ENCODE data around the gene SETD3.

DNA sequence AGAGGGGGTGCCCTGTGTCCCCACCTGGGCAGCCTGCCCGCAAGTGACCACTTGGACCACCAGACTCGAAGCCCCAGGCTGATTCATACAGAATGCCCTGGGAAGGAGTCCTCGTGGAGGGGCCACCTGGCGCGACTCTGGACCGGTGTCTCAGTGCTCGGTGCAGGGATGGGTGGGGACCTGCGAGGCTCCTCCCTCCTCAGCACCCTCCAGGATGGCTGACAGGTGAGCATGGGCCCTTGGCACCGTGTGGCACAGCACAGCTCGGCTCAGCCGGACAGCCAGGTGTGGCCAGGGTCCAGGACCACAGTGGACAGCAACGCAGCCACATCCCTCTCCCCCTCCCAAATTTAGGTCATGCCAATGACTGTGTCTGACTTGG, 45.0 kb upstream of the SETD3 start:
- TF ChIP-seq, protein P1, sequence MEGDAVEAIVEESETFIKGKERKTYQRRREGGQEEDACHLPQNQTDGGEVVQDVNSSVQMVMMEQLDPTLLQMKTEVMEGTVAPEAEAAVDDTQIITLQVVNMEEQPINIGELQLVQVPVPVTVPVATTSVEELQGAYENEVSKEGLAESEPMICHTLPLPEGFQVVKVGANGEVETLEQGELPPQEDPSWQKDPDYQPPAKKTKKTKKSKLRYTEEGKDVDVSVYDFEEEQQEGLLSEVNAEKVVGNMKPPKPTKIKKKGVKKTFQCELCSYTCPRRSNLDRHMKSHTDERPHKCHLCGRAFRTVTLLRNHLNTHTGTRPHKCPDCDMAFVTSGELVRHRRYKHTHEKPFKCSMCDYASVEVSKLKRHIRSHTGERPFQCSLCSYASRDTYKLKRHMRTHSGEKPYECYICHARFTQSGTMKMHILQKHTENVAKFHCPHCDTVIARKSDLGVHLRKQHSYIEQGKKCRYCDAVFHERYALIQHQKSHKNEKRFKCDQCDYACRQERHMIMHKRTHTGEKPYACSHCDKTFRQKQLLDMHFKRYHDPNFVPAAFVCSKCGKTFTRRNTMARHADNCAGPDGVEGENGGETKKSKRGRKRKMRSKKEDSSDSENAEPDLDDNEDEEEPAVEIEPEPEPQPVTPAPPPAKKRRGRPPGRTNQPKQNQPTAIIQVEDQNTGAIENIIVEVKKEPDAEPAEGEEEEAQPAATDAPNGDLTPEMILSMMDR (conservative IDR thresholded peaks at IDR 0.05; ENCODE audit: low read depth in 2 of 2), result no peak
- TF ChIP-seq ETS1 (IDR thresholded peaks at IDR 0.05), result no peak
- no peak for TF ChIP-seq REST (IDR thresholded peaks at IDR 0.05; ENCODE audit: unreplicated experiment)
- TF ChIP-seq EZH2phosphoT487 (IDR thresholded peaks at IDR 0.05; ENCODE audit: unreplicated experiment), result no peak
- TF ChIP-seq EZH2 (IDR thresholded peaks at IDR 0.05; ENCODE audit: low read depth, unreplicated experiment), result no peak
- no peak for TF ChIP-seq STAT1 (IDR thresholded peaks at IDR 0.05; ENCODE audit: unreplicated experiment)
- no peak for TF ChIP-seq POLR2AphosphoS5 (IDR thresholded peaks at IDR 0.05; ENCODE audit: low read depth)
- TF ChIP-seq CREB1 (CRISPR knock-in tag; IDR thresholded peaks at IDR 0.05; ENCODE audit: low read depth), result no peak
- no peak for TF ChIP-seq JUNB (IDR thresholded peaks at IDR 0.05; ENCODE audit: unreplicated experiment)
- TF ChIP-seq ZNF331 (CRISPR knock-in tag; IDR thresholded peaks at IDR 0.05; ENCODE audit: low read depth), result no peak
- TF ChIP-seq ZNF462 (CRISPR knock-in tag; IDR thresholded peaks at IDR 0.05), result no peak
- no peak for TF ChIP-seq ZNF114 (CRISPR knock-in tag; IDR thresholded peaks at IDR 0.05)
- TF ChIP-seq NANOG (IDR thresholded peaks at IDR 0.05; ENCODE audit: borderline replicate concordance), result no peak
